Large intestine (tissue), 12 donors: ENCODE results near the gene CDKAL1. TPM values are rescaled to one million over a fixed set of nuclear protein-coding genes. Genes with fewer than 3 reads are reported as not detected.

Source experiments
- DNase-seq, 2 donors: peaks; one replicate each; pipeline versions ENCODE4 v3.0.0 to v3.0.0-alpha.2; 2013
- H3K27ac ChIP-seq: one replicate; pipeline ENCODE4 v1.5.1; 2013; ENCODE audit warnings: low read length
- H3K27me3 ChIP-seq: 2 replicates; pipeline ENCODE4 v1.6.1; 2013; ENCODE audit warnings: low read length; ENCODE audit not compliant: control insufficient read depth, insufficient read depth
- H3K36me3 ChIP-seq: 2 replicates; pipeline ENCODE4 v1.6.1; 2013; ENCODE audit warnings: low read length; ENCODE audit not compliant: control insufficient read depth, insufficient read depth
- H3K4me1 ChIP-seq: one replicate; pipeline ENCODE4 v1.6.1; 2013; ENCODE audit warnings: low read length; ENCODE audit not compliant: control insufficient read depth, insufficient read depth
- H3K4me3 ChIP-seq: one replicate; pipeline ENCODE4 v1.5.1; 2013; ENCODE audit warnings: low read length
- H3K9me3 ChIP-seq: one replicate; pipeline ENCODE4 v1.6.1; 2013; ENCODE audit warnings: mild to moderate bottlenecking, low read depth, low read length, moderate library complexity; ENCODE audit not compliant: control insufficient read depth
- whole genome bisulfite sequencing: methylation state at CpG from one replicate; pipeline ENCODE4 v1.1.5; 2013; ENCODE audit warnings: low lambda C conversion rate; ENCODE audit not compliant: insufficient coverage; 5-methylcytosine and 5-hydroxymethylcytosine counted together
- long read RNA-seq, 11 donors: transcript quantifications; one replicate each; lab custom pipeline, GENCODE V29; 2026
- polyA plus RNA-seq: library from polyadenylated mRNA; unstranded; fragments of 120-200 nt; gene quantifications from one replicate; pipeline ENCODE4 v1.2.1, GENCODE V29; 2013

The CDKAL1 gene
- polyA plus RNA-seq = 10.3 TPM
- long read RNA-seq, donor 1, partial matches to known transcripts = 7 of 8 reads
- long read RNA-seq, donor 1, other reads (novel, unspliced or antisense) = 0 of 8 reads
- long read RNA-seq, donor 2 = 0 reads
- long read RNA-seq, donor 3, partial matches to known transcripts = 8 of 9 reads
- long read RNA-seq, donor 3, other reads (novel, unspliced or antisense) = 0 of 9 reads
- long read RNA-seq, donor 4 = 0 reads
- long read RNA-seq, donor 5 = 0 reads
- long read RNA-seq, donor 6, partial matches to known transcripts = 0 of 2 reads
- long read RNA-seq, donor 6, other reads (novel, unspliced or antisense) = 0 of 2 reads
- long read RNA-seq, donor 7, partial matches to known transcripts = 6 of 6 reads
- long read RNA-seq, donor 7, other reads (novel, unspliced or antisense) = 0 of 6 reads
- long read RNA-seq, donor 8, partial matches to known transcripts = 18 of 18 reads
- long read RNA-seq, donor 8, other reads (novel, unspliced or antisense) = 0 of 18 reads
- long read RNA-seq, donor 9, partial matches to known transcripts = 0 of 2 reads
- long read RNA-seq, donor 9, other reads (novel, unspliced or antisense) = 0 of 2 reads
- long read RNA-seq, donor 10, partial matches to known transcripts = 0 of 1 reads
- long read RNA-seq, donor 10, other reads (novel, unspliced or antisense) = 0 of 1 reads
- long read RNA-seq, donor 11, partial matches to known transcripts = 0 of 1 reads
- long read RNA-seq, donor 11, other reads (novel, unspliced or antisense) = 0 of 1 reads

- DNase-seq = peak; percentile 87 to 90
- no peaks in the 10 kb centered on the region for H3K9me3 ChIP-seq
- 13% methylated on average over 2 of the region's 31 CpGs for WGBS
Measured at GRCh38 chr6:20534295-20535262, at the start of gene CDKAL1. Gene CDKAL1, plus strand, starts transcription at chr6:20534457. Its CDS starts 11,894 bp downstream, at chr6:20546351.

GRCh38 chr6:20486641-20487040 lies 47.6 kb upstream of the CDKAL1 start:
- no peaks in the 10 kb centered on the region for H3K4me1 ChIP-seq
- H3K27ac ChIP-seq = no peak overlapping the region
- no peaks in the 10 kb centered on the region for H3K9me3 ChIP-seq
- no peak overlapping the region for H3K4me3 ChIP-seq
- H3K36me3 ChIP-seq = peaks cover 41% of the 10 kb centered on the region
- no peak for DNase-seq
- WGBS = no CpG with 5 or more reads among the region's 4 CpGs
- H3K27me3 ChIP-seq = no peaks in the 10 kb centered on the region

More at GRCh38 chr6:20534295-20535262, at the start of gene CDKAL1:
- H3K36me3 ChIP-seq = no peaks in the 10 kb centered on the region
- H3K4me1 ChIP-seq = peaks cover 3% of the 10 kb centered on the region
- H3K27ac ChIP-seq = peak within 1 kb of the TSS; percentile 80
- H3K4me3 ChIP-seq = peak within 1 kb of the TSS; percentile 70
- no peaks in the 10 kb centered on the region for H3K27me3 ChIP-seq

DNA sequence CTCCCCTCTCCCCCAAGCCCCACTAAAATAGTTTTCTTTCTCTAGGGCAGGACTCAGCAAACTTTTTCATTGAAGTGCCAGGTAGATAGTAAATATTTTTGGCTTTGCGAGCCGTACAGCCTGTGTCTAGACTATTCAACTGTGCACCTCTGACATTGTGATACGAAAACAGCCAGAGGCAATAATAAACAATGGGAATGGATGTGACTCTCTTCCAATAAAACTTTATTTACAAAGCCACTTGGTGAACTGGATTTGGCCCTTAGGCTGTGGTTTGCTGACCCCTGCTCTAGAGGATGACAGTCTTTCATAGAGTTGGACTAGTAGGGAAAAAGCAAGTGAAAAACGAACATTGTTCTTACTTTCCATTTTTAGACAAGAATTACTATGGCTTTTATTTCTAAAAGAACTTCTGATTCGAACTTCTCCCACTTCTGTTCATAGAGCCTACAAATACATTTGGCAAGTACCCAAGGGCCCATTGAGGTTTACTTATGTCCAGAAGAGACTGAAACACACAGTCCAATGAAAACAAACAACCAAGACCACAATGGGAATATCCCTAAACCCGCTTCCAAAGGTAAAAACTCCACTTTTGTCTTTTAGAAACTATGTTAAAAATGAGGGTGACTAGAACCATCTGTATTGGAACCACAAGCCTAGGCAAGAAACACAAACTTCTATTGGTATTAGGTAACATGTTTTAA lies 46.4 kb upstream of the CDKAL1 start:
- H3K27me3 ChIP-seq = no peaks in the 10 kb centered on the region
- H3K4me3 ChIP-seq = no peak overlapping the region
- no peak for DNase-seq
- H3K27ac ChIP-seq = no peak overlapping the region
- H3K9me3 ChIP-seq = no peaks in the 10 kb centered on the region
- WGBS = 100% methylated on average over 2 of the region's 6 CpGs
- H3K4me1 ChIP-seq = no peaks in the 10 kb centered on the region
- peaks cover 34% of the 10 kb centered on the region for H3K36me3 ChIP-seq

- no peaks in the 10 kb centered on the region for H3K27me3 ChIP-seq
- no peak overlapping the region for H3K27ac ChIP-seq
- no peak overlapping the region for H3K4me3 ChIP-seq
- WGBS = no CpG with 5 or more reads among the region's 6 CpGs
- no peak for DNase-seq
- no peaks in the 10 kb centered on the region for H3K9me3 ChIP-seq
- no peaks in the 10 kb centered on the region for H3K4me1 ChIP-seq
- peaks cover 26% of the 10 kb centered on the region for H3K36me3 ChIP-seq
Measured at GRCh38 chr6:20490591-20490990, 43.7 kb upstream of the CDKAL1 start.

- peaks cover 2% of the 10 kb centered on the region for H3K9me3 ChIP-seq
- no peaks in the 10 kb centered on the region for H3K27me3 ChIP-seq
- WGBS = no CpG with 5 or more reads among the region's 2 CpGs
Measured at GRCh38 chr6:20492099-20492498, 42.2 kb upstream of the CDKAL1 start.

GRCh38 chr6:20497216-20498040 lies 36.8 kb upstream of the CDKAL1 start:
- no peaks in the 10 kb centered on the region for H3K36me3 ChIP-seq
- no peaks in the 10 kb centered on the region for H3K27me3 ChIP-seq
- 94% methylated on average over 3 of the region's 8 CpGs for WGBS
- no peak for DNase-seq
- peaks cover 2% of the 10 kb centered on the region for H3K9me3 ChIP-seq
- H3K27ac ChIP-seq = no peak overlapping the region
- H3K4me1 ChIP-seq = no peaks in the 10 kb centered on the region
- no peak overlapping the region for H3K4me3 ChIP-seq

More at GRCh38 chr6:20492099-20492498, 42.2 kb upstream of the CDKAL1 start:
- Histone ChIP-seq H3K27ac (no peak overlapping the region), H3K36me3 (peaks cover 23% of the 10 kb centered on the region), H3K4me3 (no peak overlapping the region), H3K4me1 (no peaks in the 10 kb centered on the region)
- DNase-seq = no peak

- H3K4me1 ChIP-seq = no peaks in the 10 kb centered on the region
- H3K4me3 ChIP-seq = no peak overlapping the region
- H3K9me3 ChIP-seq = peaks cover 2% of the 10 kb centered on the region
- no peak for DNase-seq
- H3K27me3 ChIP-seq = no peaks in the 10 kb centered on the region
- no peak overlapping the region for H3K27ac ChIP-seq
- no peaks in the 10 kb centered on the region for H3K36me3 ChIP-seq
- WGBS = no CpG with 5 or more reads among the region's 2 CpGs
Measured at GRCh38 chr6:20498041-20498385, 36.2 kb upstream of the CDKAL1 start.

- H3K4me3 ChIP-seq = no peak overlapping the region
- H3K4me1 ChIP-seq = no peaks in the 10 kb centered on the region
- no peaks in the 10 kb centered on the region for H3K27me3 ChIP-seq
- no peaks in the 10 kb centered on the region for H3K36me3 ChIP-seq
- no peaks in the 10 kb centered on the region for H3K9me3 ChIP-seq
- H3K27ac ChIP-seq = no peak overlapping the region
- DNase-seq = no peak
- no CpG with 5 or more reads among the region's 2 CpGs for WGBS
Measured at GRCh38 chr6:20509212-20509611, 25.0 kb upstream of the CDKAL1 start.

- no peak for DNase-seq
- no peak overlapping the region for H3K27ac ChIP-seq
- no peaks in the 10 kb centered on the region for H3K36me3 ChIP-seq
- WGBS = no CpG with 5 or more reads among the region's 2 CpGs
- no peaks in the 10 kb centered on the region for H3K27me3 ChIP-seq
- H3K4me3 ChIP-seq = no peak overlapping the region
- no peaks in the 10 kb centered on the region for H3K9me3 ChIP-seq
- no peaks in the 10 kb centered on the region for H3K4me1 ChIP-seq
Measured at GRCh38 chr6:20511852-20512251, 22.4 kb upstream of the CDKAL1 start.
